Measurements from ENCODE around the gene GAREM1. TPM values are rescaled to one million over a fixed set of nuclear protein-coding genes. Genes with fewer than 3 reads are reported as not detected.

GAREM1 gene
- total and polyA plus RNA-seq, 9 of the 15 experiments (the other 6 are each of a cell fraction or from before 2014, with no cell fraction given) = 0.03 to 0.33 (median 0.07) TPM; not detected in 1

DNA sequence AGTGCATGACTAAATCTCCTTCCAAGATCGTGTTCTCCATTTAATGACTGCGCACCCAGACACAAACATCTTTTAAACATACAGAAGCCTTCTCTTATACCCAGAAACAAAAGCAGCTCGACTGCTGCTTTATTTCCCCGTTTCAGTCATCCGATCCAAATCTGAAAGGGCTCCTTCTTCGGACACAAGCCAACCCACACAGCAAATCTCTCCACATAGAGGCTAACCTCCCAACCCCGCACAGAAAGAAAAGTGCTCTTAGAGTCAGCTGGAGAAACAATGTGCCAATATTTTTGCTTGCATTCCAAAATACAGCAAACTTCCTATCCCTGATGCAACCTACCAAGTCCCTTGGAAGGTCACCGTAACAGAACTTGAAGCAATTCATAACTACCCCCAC is 29.1 kb downstream of the GAREM1 start:
- no peaks in the 10 kb centered on the region for H3K79me2 ChIP-seq (ENCODE audit: control insufficient read depth, insufficient read depth, low read length)
- no TSS peak for BruUV-seq (replicated peaks)
- no peak overlapping the region for H3K4me2 ChIP-seq (ENCODE audit: insufficient read depth, low read length)
- H3K27me3 ChIP-seq (ENCODE audit: control insufficient read depth in 2 of 2, insufficient read depth in 2 of 2, low read length in 2 of 2) = no peaks in the 10 kb centered on the region
- no peaks in the 10 kb centered on the region for H3K4me1 ChIP-seq (replicated peaks in 1 of 2; ENCODE audit: control insufficient read depth in 2 of 2, insufficient read depth in 2 of 2, low read length in 2 of 2)
- H3K4me3 ChIP-seq = no peak overlapping the region
- ChIA-PET POLR2A (no interaction called here), CTCF (ENCODE audit: low intra/inter-chr PET ratio) (no interaction called here)
- no peaks in the 10 kb centered on the region for H4K20me1 ChIP-seq (replicated peaks; ENCODE audit: control insufficient read depth, insufficient read depth, low read length)
- ATAC-seq = no peak
- H3K27ac ChIP-seq (ENCODE audit: extremely low read depth, low read depth, low read length) = no peak overlapping the region
- no peak for FAIRE-seq
- H3K9me3 ChIP-seq (replicated peaks; ENCODE audit: control insufficient read depth, insufficient read depth, low read depth, low read length) = no peaks in the 10 kb centered on the region
- H2AFZ ChIP-seq (ENCODE audit: low read depth, low read length) = no peak overlapping the region
- intact Hi-C loops (cut with micrococcal nuclease) = no loop called here
- TF ChIP-seq EZH2 (IDR thresholded peaks at IDR 0.05; ENCODE audit: borderline replicate concordance, low read depth, low read length) (no peak), ZNF324 (CRISPR knock-in tag; IDR thresholded peaks at IDR 0.05) (no peak), RAD21 (CRISPR knock-in tag; conservative IDR thresholded peaks at IDR 0.05 in 1 of 2, IDR thresholded peaks at IDR 0.05 in 1 of 2) (no peak), NRF1 (conservative IDR thresholded peaks at IDR 0.05 in 1 of 2, IDR thresholded peaks at IDR 0.05 in 1 of 2) (no peak)
- no peaks in the 10 kb centered on the region for H3K9me1 ChIP-seq (ENCODE audit: control insufficient read depth, insufficient read depth, low read length)
- no peak for DNase-seq (ENCODE audit: extremely low read depth in 1 of 4, low spot score in 3 of 4)
- no peak overlapping the region for H3K9ac ChIP-seq (ENCODE audit: insufficient read depth in 1 of 2, low read depth in 2 of 2, low read length in 2 of 2)
- H3K36me3 ChIP-seq (ENCODE audit: control insufficient read depth, insufficient read depth, low read length) = no peaks in the 10 kb centered on the region
- in situ Hi-C loops (cut with MboI) = no loop called here
- WGBS (ENCODE audit: insufficient coverage, low coverage, missing lambda C conversion rate) = under 1% methylated on average over 8 of the region's 8 CpGs

DNA sequence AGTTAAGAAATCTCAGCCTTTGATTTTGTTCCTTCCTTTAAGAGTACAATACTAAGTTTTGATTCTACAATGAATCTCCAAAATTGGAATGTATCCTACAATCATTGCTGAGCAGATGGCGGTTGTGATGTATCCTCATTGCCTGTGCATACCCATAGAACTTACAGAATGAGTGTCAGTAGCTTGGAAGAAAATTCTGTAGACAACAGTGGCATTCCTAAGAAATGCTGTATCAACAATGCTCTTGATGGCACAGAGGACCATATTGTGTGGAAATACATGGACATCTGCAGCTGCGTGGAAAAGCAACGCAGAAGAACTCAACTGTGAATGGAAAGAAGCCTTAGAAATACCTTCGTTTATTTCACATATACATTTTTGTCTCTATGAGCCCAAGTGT is 30.2 kb downstream of the GAREM1 start:
- Histone ChIP-seq H3K4me1 (replicated peaks in 1 of 2; ENCODE audit: control insufficient read depth in 2 of 2, insufficient read depth in 2 of 2, low read length in 2 of 2) (no peaks in the 10 kb centered on the region), H3K4me3 (no peak overlapping the region), H3K9me3 (replicated peaks; ENCODE audit: control insufficient read depth, insufficient read depth, low read depth, low read length) (no peaks in the 10 kb centered on the region), H3K36me3 (ENCODE audit: control insufficient read depth, insufficient read depth, low read length) (no peaks in the 10 kb centered on the region), H2AFZ (ENCODE audit: low read depth, low read length) (no peak overlapping the region), H3K9ac (ENCODE audit: insufficient read depth in 1 of 2, low read depth in 2 of 2, low read length in 2 of 2) (no peak overlapping the region), H3K4me2 (ENCODE audit: insufficient read depth, low read length) (no peak overlapping the region), H3K79me2 (ENCODE audit: control insufficient read depth, insufficient read depth, low read length) (no peaks in the 10 kb centered on the region), H3K27me3 (ENCODE audit: control insufficient read depth in 2 of 2, insufficient read depth in 2 of 2, low read length in 2 of 2) (no peaks in the 10 kb centered on the region), H4K20me1 (replicated peaks; ENCODE audit: control insufficient read depth, insufficient read depth, low read length) (no peaks in the 10 kb centered on the region), H3K27ac (ENCODE audit: extremely low read depth, low read depth, low read length) (no peak overlapping the region), H3K9me1 (ENCODE audit: control insufficient read depth, insufficient read depth, low read length) (no peaks in the 10 kb centered on the region)
- ATAC-seq = no peak
- in situ Hi-C loops (cut with MboI) (no loop called here), intact Hi-C loops (cut with micrococcal nuclease) (no loop called here)
- WGBS (ENCODE audit: insufficient coverage, low coverage, missing lambda C conversion rate) = 0% methylated on average over 4 of the region's 4 CpGs
- no TSS peak for BruUV-seq (replicated peaks)
- CTCF ChIA-PET (ENCODE audit: low intra/inter-chr PET ratio) = no interaction called here
- no peak for DNase-seq (ENCODE audit: extremely low read depth in 1 of 4, low spot score in 3 of 4)
- TF ChIP-seq CAMTA2 (CRISPR knock-in tag; conservative IDR thresholded peaks at IDR 0.05) (no peak), SREBF2 (CRISPR knock-in tag; IDR thresholded peaks at IDR 0.05) (no peak)
- POLR2A ChIA-PET = no interaction called here
- no peak for FAIRE-seq
